HG03103 (cell line): Measurements from ENCODE around the gene PPTC7.
"Not testable (repeated sequence)": the region's sequence is repeated elsewhere in the genome, so short reads cannot be mapped to it uniquely, and the experiment has no call there.

Source experiments
- ATAC-seq: cut with Tn5 transposase; IDR thresholded peaks from one replicate; pipeline ENCODE4 v1.9.1; 2021; ENCODE audit warnings: low read depth; ENCODE audit not compliant: unreplicated experiment

PPTC7 gene

GRCh38 chr12:110587102-110587501 lies 4.0 kb upstream of the PPTC7 start:
- not testable (repeated sequence) for ATAC-seq

- ATAC-seq = no peak
These were observed 2.2 kb upstream of the PPTC7 start for GRCh38 chr12:110585231-110585799.

- peak; percentile 28 for ATAC-seq
These were observed 612 bp downstream of the PPTC7 start for GRCh38 chr12:110582276-110583136.

- ATAC-seq = no peak
These were observed 1.2 kb downstream of the PPTC7 start for GRCh38 chr12:110581931-110582275.

- ATAC-seq = no peak
These were observed 3.4 kb downstream of the PPTC7 start for GRCh38 chr12:110579535-110580253.

GRCh38 chr12:110578694-110579534 lies 4.2 kb downstream of the PPTC7 start:
- no peak for ATAC-seq

GRCh38 chr12:110577864-110578693 lies 5.0 kb downstream of the PPTC7 start:
- no peak for ATAC-seq

- ATAC-seq = no peak
These were observed 6.6 kb downstream of the PPTC7 start for GRCh38 chr12:110576504-110576903.

GRCh38 chr12:110575326-110575725 lies 7.8 kb downstream of the PPTC7 start:
- ATAC-seq = no peak

- ATAC-seq = not testable (repeated sequence)
These were observed 8.3 kb downstream of the PPTC7 start for GRCh38 chr12:110574717-110575230.

GRCh38 chr12:110574044-110574443 lies 9.1 kb downstream of the PPTC7 start:
- no peak for ATAC-seq

- ATAC-seq = not testable (repeated sequence)
These were observed 12.3 kb downstream of the PPTC7 start for GRCh38 chr12:110570798-110571197.

- not testable (repeated sequence) for ATAC-seq
These were observed 13.3 kb downstream of the PPTC7 start for GRCh38 chr12:110569838-110570237.

GRCh38 chr12:110568752-110569151 lies 14.4 kb downstream of the PPTC7 start:
- ATAC-seq = no peak

- ATAC-seq = no peak
These were observed 16.1 kb downstream of the PPTC7 start for GRCh38 chr12:110566993-110567392.

- no peak for ATAC-seq
These were observed 16.9 kb downstream of the PPTC7 start for GRCh38 chr12:110565894-110566871.

GRCh38 chr12:110564471-110564991 lies 18.6 kb downstream of the PPTC7 start:
- ATAC-seq = no peak
